Panc1 (cell line): ENCODE measurements around the gene TTLL5. TPM values are rescaled to one million over a fixed set of nuclear protein-coding genes. Genes with fewer than 3 reads are reported as not detected.

Source experiments
- ATAC-seq: fragments of 200-7000 bp; cut with Tn5 transposase; 2 replicates; pipeline ENCODE4 v1.9.1; 2020; ENCODE audit warnings: mild to moderate bottlenecking, moderate library complexity
- BruUV-seq: library from RNA; stranded (reverse); fragments of 400-500 nt; replicated peaks from 2 replicates; lab custom pipeline; 2021; lab: Mats Ljungman, UMichigan
- CTCF ChIA-PET: fragments of 300-600 bp; sonication (Branson Sonifier 250); formaldehyde crosslinking; loops from one replicate; lab custom pipeline; 2022; ENCODE audit warnings: antibody characterized with exemption; lab: Charles Lee
- POLR2A ChIA-PET: fragments of 300-600 bp; sonication (Branson Sonifier 250); formaldehyde crosslinking; loops from one replicate; lab custom pipeline; 2022; ENCODE audit warnings: antibody characterized with exemption; lab: Charles Lee
- DNase-seq: peaks from one replicate; pipeline ENCODE4 v3.0.0-alpha.2; 2010; ENCODE audit warnings: low read depth, low spot score
- H3K27ac ChIP-seq: 2 replicates; pipeline ENCODE4 v1.5.1; 2011; ENCODE audit warnings: mild to moderate bottlenecking, low read length, inconsistent platforms
- H3K27me3 ChIP-seq: fragments of 200-500 bp; sonication (Bioruptor generic); 2 replicates; pipeline ENCODE4 v1.6.0; 2014; ENCODE audit warnings: low read length, inconsistent platforms; ENCODE audit not compliant: control insufficient read depth, insufficient read depth
- H3K36me3 ChIP-seq: fragments of 200-500 bp; sonication (Bioruptor generic); 2 replicates; pipeline ENCODE4 v1.5.1; 2014; ENCODE audit warnings: inconsistent platforms, mild to moderate bottlenecking, low read length, moderate library complexity; ENCODE audit not compliant: control insufficient read depth, insufficient read depth
- H3K4me1 ChIP-seq: 2 replicates; pipeline ENCODE4 v1.5.1; 2011; ENCODE audit warnings: inconsistent platforms, mild to moderate bottlenecking, low read length, moderate library complexity; ENCODE audit not compliant: control insufficient read depth, insufficient read depth
- H3K4me3 ChIP-seq, 2 experiments: 2 replicates each; pipeline ENCODE4 v1.5.1; 2011 to 2012; ENCODE audit warnings: low read depth in 2 of 2, low read length in 2 of 2, mild to moderate bottlenecking in 2 of 2, inconsistent platforms in 1 of 2, moderate library complexity in 1 of 2
- H3K9me3 ChIP-seq: fragments of 200-500 bp; sonication (Bioruptor generic); 2 replicates; pipeline ENCODE4 v1.5.1; 2014; ENCODE audit warnings: low read depth, mild to moderate bottlenecking, inconsistent platforms, low read length, moderate library complexity; ENCODE audit not compliant: control insufficient read depth, insufficient read depth
- POLR2AphosphoS5 ChIP-seq: IDR thresholded peaks from 2 replicates; pipeline ENCODE4 v1.6.1; 2012; ENCODE audit warnings: mild to moderate bottlenecking, low read depth, low read length, moderate library complexity
- SIN3A ChIP-seq: IDR thresholded peaks from 2 replicates; pipeline ENCODE4 v1.6.1; 2012; ENCODE audit warnings: low read depth, mild to moderate bottlenecking, low read length, moderate library complexity, borderline replicate concordance; ENCODE audit not compliant: insufficient read depth
- TCF7L2 ChIP-seq: IDR thresholded peaks from 2 replicates; pipeline ENCODE4 v1.6.1; 2011; ENCODE audit warnings: mild to moderate bottlenecking, low read depth, low read length, inconsistent platforms
- in situ Hi-C: cut with HindIII; loops from 2 replicates; pipeline ENCODE4 v1.10.0; 2016; ENCODE audit warnings: low sequenced_read_pairs, low pct_unique_long_range_greater_than_20kb
- intact Hi-C: fragments of 100-400 bp; cut with micrococcal nuclease; formaldehyde crosslinking; loops from one replicate; pipeline ENCODE4 v1.10.0; 2022; ENCODE audit not compliant: unreplicated experiment
- total RNA-seq: library from RNA; stranded (reverse); gene quantifications from one replicate; pipeline ENCODE4 v1.2.1, GENCODE V29; 2021; ENCODE audit not compliant: unreplicated experiment
- TF ChIP-seq, protein P1 (sequence below), 2 experiments: IDR thresholded peaks; 2 replicates each; pipeline ENCODE4 v1.6.1; 2011 to 2012; ENCODE audit warnings: low read depth in 2 of 2, control low read depth in 1 of 2, low read length in 1 of 2, mild to moderate bottlenecking in 1 of 2, moderate library complexity in 1 of 2; ENCODE audit not compliant: insufficient read depth in 1 of 2
- TF ChIP-seq, protein P2 (sequence below): fragments of 450-650 bp; IDR thresholded peaks from 2 replicates; pipeline ENCODE4 v1.5.1; 2017; ENCODE audit warnings: mild to moderate bottlenecking

Gene TTLL5
- total RNA-seq, 1 experiment from 2014 or later = 23.5 TPM

DNA sequence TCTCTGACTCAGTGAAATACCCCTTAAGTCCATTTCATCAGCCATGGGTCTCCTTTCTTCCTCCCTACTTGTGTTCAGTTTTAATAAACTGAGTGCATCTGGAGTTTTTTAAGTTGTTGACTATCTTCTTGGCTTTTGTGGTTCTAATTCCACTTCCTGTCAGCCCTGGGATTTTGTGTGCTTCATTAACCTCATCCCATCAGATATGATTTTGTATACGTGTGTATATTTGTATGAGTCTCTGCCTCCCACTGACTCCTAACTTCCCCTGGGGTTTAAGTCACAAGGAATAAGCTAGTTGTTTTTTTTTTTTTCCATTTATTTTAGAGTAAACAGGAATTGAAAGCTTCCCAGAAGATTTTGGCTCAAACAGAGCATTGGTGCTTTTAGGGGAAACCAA lies 62.7 kb downstream of the TTLL5 start:
- ATAC-seq (no peak), DNase-seq (no peak)
- Histone ChIP-seq H3K9me3 (no peaks in the 10 kb centered on the region; the same call in 1 of the 2 replicates), H3K27me3 (no peaks in the 10 kb centered on the region), H3K36me3 (no peaks in the 10 kb centered on the region; the same call in 1 of the 2 replicates), H3K4me3 (no peak overlapping the region), H3K4me1 (no peaks in the 10 kb centered on the region), H3K27ac (no peak overlapping the region)
- ChIA-PET POLR2A (interaction anchor here (0.7 kb wide), 1 partner anchor 63 kb away, joined by 4 read pairs; the partner anchor contains the start of gene TTLL5), CTCF (no interaction called here)
- TF ChIP-seq POLR2AphosphoS5 (no peak), SIN3A (no peak), TCF7L2 (no peak)
- TF ChIP-seq, protein P1, sequence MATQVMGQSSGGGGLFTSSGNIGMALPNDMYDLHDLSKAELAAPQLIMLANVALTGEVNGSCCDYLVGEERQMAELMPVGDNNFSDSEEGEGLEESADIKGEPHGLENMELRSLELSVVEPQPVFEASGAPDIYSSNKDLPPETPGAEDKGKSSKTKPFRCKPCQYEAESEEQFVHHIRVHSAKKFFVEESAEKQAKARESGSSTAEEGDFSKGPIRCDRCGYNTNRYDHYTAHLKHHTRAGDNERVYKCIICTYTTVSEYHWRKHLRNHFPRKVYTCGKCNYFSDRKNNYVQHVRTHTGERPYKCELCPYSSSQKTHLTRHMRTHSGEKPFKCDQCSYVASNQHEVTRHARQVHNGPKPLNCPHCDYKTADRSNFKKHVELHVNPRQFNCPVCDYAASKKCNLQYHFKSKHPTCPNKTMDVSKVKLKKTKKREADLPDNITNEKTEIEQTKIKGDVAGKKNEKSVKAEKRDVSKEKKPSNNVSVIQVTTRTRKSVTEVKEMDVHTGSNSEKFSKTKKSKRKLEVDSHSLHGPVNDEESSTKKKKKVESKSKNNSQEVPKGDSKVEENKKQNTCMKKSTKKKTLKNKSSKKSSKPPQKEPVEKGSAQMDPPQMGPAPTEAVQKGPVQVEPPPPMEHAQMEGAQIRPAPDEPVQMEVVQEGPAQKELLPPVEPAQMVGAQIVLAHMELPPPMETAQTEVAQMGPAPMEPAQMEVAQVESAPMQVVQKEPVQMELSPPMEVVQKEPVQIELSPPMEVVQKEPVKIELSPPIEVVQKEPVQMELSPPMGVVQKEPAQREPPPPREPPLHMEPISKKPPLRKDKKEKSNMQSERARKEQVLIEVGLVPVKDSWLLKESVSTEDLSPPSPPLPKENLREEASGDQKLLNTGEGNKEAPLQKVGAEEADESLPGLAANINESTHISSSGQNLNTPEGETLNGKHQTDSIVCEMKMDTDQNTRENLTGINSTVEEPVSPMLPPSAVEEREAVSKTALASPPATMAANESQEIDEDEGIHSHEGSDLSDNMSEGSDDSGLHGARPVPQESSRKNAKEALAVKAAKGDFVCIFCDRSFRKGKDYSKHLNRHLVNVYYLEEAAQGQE (IDR thresholded peaks at IDR 0.05; ENCODE audit: insufficient read depth in 1 of 2, low read depth in 2 of 2, low read length in 1 of 2) = no peak
- TF ChIP-seq, protein P2, sequence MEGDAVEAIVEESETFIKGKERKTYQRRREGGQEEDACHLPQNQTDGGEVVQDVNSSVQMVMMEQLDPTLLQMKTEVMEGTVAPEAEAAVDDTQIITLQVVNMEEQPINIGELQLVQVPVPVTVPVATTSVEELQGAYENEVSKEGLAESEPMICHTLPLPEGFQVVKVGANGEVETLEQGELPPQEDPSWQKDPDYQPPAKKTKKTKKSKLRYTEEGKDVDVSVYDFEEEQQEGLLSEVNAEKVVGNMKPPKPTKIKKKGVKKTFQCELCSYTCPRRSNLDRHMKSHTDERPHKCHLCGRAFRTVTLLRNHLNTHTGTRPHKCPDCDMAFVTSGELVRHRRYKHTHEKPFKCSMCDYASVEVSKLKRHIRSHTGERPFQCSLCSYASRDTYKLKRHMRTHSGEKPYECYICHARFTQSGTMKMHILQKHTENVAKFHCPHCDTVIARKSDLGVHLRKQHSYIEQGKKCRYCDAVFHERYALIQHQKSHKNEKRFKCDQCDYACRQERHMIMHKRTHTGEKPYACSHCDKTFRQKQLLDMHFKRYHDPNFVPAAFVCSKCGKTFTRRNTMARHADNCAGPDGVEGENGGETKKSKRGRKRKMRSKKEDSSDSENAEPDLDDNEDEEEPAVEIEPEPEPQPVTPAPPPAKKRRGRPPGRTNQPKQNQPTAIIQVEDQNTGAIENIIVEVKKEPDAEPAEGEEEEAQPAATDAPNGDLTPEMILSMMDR = no peak
- in situ Hi-C loops = no loop called here
- intact Hi-C loops = loop anchor here (5.0 kb wide), 1 partner anchor 64 kb away; no protein-coding TSS in a partner anchor
- no TSS peak for BruUV-seq

DNA sequence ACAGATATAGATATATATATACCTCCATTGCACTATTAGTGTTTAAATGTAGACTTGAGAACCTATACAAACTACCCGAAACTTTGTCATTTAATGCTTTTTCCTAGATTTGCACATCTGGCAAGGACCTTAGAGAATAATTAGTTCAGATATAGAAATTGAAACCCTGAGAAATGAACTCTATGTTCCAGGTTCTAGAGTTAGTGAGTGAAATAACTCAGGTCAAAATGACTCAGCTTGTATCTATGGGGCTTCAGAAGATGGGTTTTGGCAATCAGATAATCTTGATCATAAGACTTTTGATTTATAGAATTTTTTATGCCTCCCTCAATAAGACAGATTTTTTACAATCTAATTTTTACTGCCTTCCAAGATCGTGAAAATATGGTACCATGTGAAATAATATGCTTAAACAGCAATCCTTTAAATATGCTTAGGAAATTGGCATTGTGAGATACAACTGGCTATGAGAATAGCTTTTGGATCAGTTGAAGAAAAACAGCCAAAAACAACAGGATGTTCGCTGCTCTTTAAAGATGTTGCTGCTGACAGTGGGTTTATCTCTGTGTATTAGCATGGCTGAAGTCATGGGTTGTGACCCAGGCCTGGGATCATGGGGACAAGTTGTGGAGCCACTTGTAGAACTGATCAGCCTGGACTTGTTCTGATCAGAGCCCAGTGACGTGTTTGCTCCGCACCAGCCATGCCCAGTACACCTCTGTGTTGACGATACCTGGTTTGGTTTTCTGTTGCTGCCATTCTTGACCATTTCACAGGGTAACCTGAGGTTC lies 63.6 kb downstream of the TTLL5 start:
- DNase-seq (no peak), ATAC-seq (no peak)
- Histone ChIP-seq H3K27me3 (no peaks in the 10 kb centered on the region), H3K4me3 (no peak overlapping the region), H3K9me3 (no peaks in the 10 kb centered on the region; the same call in 1 of the 2 replicates), H3K4me1 (no peaks in the 10 kb centered on the region), H3K36me3 (no peaks in the 10 kb centered on the region; the same call in 1 of the 2 replicates), H3K27ac (no peak overlapping the region)
- ChIA-PET POLR2A (interaction anchor here (0.7 kb wide), 1 partner anchor 63 kb away, joined by 4 read pairs; the partner anchor contains the start of gene TTLL5), CTCF (no interaction called here)
- intact Hi-C loops (loop anchor here (5.0 kb wide), 1 partner anchor 63 kb away; no protein-coding TSS in a partner anchor), in situ Hi-C loops (no loop called here)
- no TSS peak for BruUV-seq
- TF ChIP-seq, protein P2 = no peak
- TF ChIP-seq TCF7L2 = no peak
- TF ChIP-seq SIN3A = no peak
- TF ChIP-seq, protein P1 (IDR thresholded peaks at IDR 0.05; ENCODE audit: insufficient read depth in 1 of 2, low read depth in 2 of 2, low read length in 1 of 2) = no peak
- TF ChIP-seq POLR2AphosphoS5 = no peak
